GM15510 (cell line): ENCODE measurements around the gene MARCKSL1.
A peak's percentile ranks its signal among the peaks of the same experiment; 100 is the strongest.

Experiments used
- POLR2A ChIP-seq: IDR thresholded peaks from 3 replicates; pipeline ENCODE4 v1.6.1; 2011; ENCODE audit warnings: borderline replicate concordance; ENCODE audit not compliant: insufficient read length; ENCODE audit errors: extremely low read depth

MARCKSL1 gene

GRCh38 chr1:32335790-32336590, at the start of gene MARCKSL1:
MARCKSL1 (minus strand) TSS chr1:32336233; CDS start chr1:32336033, 200 bp downstream.
- peak; percentile 100 for TF ChIP-seq POLR2A

DNA sequence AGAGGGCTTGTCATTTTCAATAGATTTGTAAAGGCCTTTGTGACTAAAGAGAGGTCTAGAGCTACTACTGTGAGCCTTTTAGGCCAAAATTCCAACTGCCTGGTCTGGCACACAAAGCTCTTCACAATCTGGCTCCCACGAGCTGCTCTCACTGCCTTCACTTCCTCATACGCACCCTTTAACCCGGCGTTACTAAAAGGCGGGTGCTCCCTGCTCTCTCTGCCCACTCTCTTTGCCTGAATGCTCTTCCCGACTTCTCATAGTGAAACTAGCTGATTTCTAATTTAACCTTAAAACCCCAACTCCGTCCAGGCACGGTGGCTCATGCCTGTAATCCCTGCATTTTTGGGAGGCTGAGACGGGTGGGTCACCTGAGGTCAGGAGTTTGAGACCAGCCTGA, 44.0 kb upstream of the MARCKSL1 start:
- no peak for TF ChIP-seq POLR2A

GRCh38 chr1:32377541-32378220, 41.6 kb upstream of the MARCKSL1 start:
- TF ChIP-seq POLR2A = no peak

DNA sequence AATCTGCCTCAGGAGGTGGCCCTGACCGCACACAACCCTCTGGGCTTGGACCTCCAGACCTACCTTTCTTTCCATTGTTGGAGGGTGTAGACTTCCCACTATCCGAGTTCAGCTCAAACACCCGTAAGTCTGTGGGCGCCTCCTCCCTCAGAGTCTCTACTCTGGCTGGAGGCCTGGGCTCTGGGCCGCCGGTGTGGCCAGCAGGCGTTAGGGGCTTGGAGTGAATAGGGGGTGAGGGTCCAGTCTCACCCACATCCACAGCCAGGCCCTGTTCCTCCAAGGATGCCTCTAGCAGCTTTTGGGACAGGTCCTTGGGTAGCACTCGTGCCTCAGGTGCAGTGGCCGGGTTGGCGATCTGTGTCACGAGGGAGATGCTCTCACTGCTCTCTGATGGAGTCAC, 40.2 kb upstream of the MARCKSL1 start:
- no peak for TF ChIP-seq POLR2A

DNA sequence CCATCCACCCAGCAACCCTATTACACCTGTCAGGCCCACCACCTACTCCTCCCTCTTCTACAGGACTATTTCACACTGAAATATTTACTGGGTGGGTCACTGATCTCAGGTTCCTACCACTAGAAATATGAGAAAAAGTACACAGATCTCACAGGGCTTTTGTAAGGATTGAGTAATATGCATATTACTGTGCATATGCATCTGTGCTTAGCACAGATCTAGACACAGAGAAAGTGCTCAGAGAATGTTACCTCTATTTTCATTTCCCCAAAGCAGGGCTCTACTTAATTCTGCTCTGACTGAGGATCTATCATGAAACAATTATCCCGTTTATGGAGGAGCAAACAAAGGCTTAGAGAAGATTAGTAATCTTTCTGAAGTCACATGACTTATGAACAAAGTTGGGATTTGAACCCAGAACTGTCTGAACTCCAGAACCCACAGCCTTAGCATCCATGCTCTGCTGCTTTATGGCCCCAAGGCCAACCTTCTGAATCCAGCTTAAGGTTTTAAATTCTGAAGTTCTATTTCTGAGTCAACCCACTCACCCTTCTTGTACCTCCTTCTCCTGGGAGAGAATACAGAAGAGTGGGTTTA, 38.1 kb upstream of the MARCKSL1 start:
- no peak for TF ChIP-seq POLR2A

DNA sequence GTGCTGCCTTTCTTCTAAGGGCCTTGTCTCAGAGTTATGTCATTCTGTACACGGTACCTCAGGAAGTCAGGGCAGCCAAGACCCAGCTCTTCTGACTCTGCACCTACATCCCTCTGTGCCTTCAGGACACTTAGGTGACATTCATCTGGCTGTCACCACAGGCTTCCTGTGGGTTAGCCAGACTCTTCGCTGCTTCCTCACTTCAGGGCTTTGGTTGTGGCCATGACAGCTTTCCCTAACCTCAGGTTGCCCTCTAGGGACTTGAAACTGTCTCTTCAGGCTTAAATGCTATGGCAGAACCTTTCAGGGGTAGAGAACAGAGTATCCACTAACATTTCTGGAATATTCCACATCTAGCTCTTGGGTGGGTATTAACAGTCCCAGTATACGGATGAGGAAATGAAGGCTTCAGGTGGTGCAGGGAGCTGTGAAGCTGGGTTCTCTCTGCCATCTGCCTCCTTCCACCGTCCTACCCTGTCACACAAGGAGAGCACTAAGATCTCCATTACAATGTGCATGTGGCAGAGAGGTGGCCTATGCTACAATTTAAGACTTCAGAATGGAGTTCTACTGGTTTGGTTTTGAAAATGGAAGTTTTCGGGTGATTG, 36.2 kb upstream of the MARCKSL1 start:
- no peak for TF ChIP-seq POLR2A

GRCh38 chr1:32367912-32368635, 32.0 kb upstream of the MARCKSL1 start:
- no peak for TF ChIP-seq POLR2A

GRCh38 chr1:32365445-32365844, 29.4 kb upstream of the MARCKSL1 start:
- no peak for TF ChIP-seq POLR2A

GRCh38 chr1:32364836-32365235, 28.8 kb upstream of the MARCKSL1 start:
- no peak for TF ChIP-seq POLR2A

- no peak for TF ChIP-seq POLR2A
Observed at GRCh38 chr1:32363713-32364112, 27.7 kb upstream of the MARCKSL1 start.

GRCh38 chr1:32362474-32363313, 26.7 kb upstream of the MARCKSL1 start, which contains the start of the genes FAM229A and TSSK3:
FAM229A (minus strand) TSS chr1:32362485; CDS start chr1:32362091, 394 bp downstream.
TSSK3 (plus strand) TSS chr1:32362539; CDS start chr1:32362702, 163 bp downstream.
- no peak for TF ChIP-seq POLR2A

GRCh38 chr1:32361674-32362473, 25.8 kb upstream of the MARCKSL1 start:
- TF ChIP-seq POLR2A = no peak

DNA sequence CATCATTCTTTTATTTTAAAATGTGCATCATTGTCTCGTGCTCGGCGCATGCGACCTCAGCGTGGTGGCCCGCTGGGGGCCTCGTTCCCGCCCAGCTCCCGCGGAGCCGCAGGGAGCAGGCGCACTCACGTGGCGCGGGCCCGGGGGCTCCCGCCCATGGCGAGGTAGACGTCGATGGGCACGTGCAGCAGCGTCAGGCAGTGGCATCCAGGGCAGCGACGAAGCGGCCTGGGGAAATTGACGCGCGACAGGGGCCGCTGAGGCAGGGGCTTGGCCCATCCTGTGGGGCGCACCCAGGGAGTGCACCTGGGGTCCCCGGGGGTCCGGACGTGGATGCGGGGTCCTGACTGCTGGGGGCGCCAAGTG, 25.3 kb upstream of the MARCKSL1 start:
- no peak for TF ChIP-seq POLR2A
